IgD-negative memory B cell (primary cell): ENCODE data around the gene PIP4K2A. TPM values are rescaled to one million over a fixed set of nuclear protein-coding genes. Genes with fewer than 3 reads are reported as not detected.

ENCODE experiments used
- H3K27ac Mint-ChIP-seq, 3 donors: one replicate each; pipeline ENCODE4 v1.8.0; 2020 to 2022; ENCODE audit warnings: mild to moderate bottlenecking in 3 of 3, mixed read lengths in 3 of 3, moderate library complexity in 1 of 3
- H3K27me3 Mint-ChIP-seq: one replicate; pipeline ENCODE4 v1.8.0; 2021; ENCODE audit warnings: mixed read lengths
- H3K36me3 Mint-ChIP-seq: one replicate; pipeline ENCODE4 v1.8.0; 2020; ENCODE audit warnings: mild to moderate bottlenecking, mixed read lengths
- H3K4me1 Mint-ChIP-seq, 3 donors: one replicate each; pipeline ENCODE4 v1.8.0; 2020 to 2022; ENCODE audit warnings: mixed read lengths in 3 of 3, mild to moderate bottlenecking in 1 of 3
- H3K4me3 Mint-ChIP-seq, 4 donors: one replicate each; pipeline ENCODE4 v1.8.0; 2020 to 2022; ENCODE audit warnings: mild to moderate bottlenecking in 4 of 4, mixed read lengths in 4 of 4, moderate library complexity in 3 of 4
- H3K9me3 Mint-ChIP-seq, 3 donors: one replicate each; pipeline ENCODE4 v1.8.0; 2020 to 2021; ENCODE audit warnings: mixed read lengths in 3 of 3, mild to moderate bottlenecking in 1 of 3
- polyA plus RNA-seq: library from polyadenylated mRNA; unstranded; fragments of 300-500 nt; fragmentation: Illumina TruSeq; gene quantifications from one replicate; pipeline ENCODE4 v1.2.3, GENCODE V29; 2021

Gene PIP4K2A
- polyA plus RNA-seq, 1 donor from 2014 or later = 43.2 TPM

DNA sequence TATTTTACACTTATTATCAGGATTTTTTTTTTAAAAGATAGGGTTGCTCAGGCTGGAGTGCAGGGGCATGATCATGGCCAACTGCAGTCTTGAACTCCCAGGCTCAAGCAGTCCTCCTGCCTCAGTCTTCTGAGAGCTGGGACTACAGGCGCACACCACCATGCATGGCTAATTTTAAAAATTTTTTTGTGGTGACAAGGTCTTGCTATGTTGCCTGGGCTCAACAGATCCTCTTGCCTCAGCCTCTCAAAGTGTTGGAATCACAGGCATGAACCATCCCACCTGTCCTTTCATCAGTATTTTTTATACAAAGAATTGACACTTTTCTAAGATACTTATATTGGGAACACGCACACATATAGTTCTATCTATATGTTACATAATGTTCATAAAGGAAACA is 99.3 kb downstream of the PIP4K2A start:
- H3K4me1 Mint-ChIP-seq = peaks cover 82 to 92% (median 86%) of the 10 kb centered on the region in 3 donors
- H3K4me3 Mint-ChIP-seq = peak overlapping the region; percentile 87 to 98 (median 92)
- H3K27ac Mint-ChIP-seq = peak overlapping the region; percentile 90 to 99 (median 98)
- H3K9me3 Mint-ChIP-seq = peaks cover 0 to 2% (median 2%) of the 10 kb centered on the region in 3 donors
- H3K36me3 Mint-ChIP-seq = peaks cover 12% of the 10 kb centered on the region
- peaks cover 2% of the 10 kb centered on the region for H3K27me3 Mint-ChIP-seq

DNA sequence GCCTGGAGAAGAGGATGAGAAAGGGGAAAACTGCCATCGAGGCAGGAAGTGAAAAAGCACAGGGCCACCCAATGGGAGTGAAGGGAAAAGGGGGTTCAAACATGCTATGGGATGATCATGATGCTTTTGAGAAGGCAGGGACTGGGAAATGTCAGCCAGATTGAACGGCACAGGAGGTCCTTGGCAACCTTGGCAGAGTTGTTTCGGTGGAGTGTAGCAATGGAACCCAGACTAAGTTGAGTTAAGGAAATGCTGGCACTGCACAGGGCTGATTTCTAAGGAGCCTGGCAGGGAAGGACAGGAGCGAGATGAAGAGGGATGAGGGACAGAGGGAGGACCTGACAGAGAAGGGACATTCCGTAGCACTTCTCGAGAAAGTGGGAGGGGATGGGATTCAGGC is 101.4 kb downstream of the PIP4K2A start:
- Mint-ChIP-seq H3K9me3 (peaks cover 3 to 6% (median 3%) of the 10 kb centered on the region in 3 donors), H3K4me1 (peaks cover 72 to 93% (median 82%) of the 10 kb centered on the region in 3 donors), H3K27ac (peak overlapping the region; percentile 90 to 99 (median 98)), H3K27me3 (peaks cover 2% of the 10 kb centered on the region), H3K36me3 (peaks cover 19% of the 10 kb centered on the region), H3K4me3 (peak overlapping the region; percentile 61 to 81 (median 67))

DNA sequence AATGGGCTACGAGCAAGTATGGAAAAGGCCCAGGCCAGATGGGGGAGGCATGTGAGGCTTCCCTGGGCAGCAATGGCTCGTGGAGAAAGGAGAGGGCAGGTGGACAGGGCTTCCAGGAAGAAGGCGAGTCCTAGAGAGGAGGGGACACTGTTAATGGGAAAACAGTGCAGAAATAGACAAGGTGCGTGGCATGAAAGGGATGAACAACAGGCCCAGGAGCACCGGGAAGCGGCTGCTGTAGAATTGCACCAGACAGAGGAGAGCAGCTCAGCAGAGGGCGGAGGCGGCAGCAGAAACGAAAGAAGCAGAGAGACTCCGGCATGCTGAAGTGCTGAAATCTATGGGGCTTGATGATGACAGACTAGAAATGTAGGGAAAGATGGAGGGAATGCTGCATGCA is 102.1 kb downstream of the PIP4K2A start:
- H3K4me1 Mint-ChIP-seq = peaks cover 69 to 95% (median 81%) of the 10 kb centered on the region in 3 donors
- H3K9me3 Mint-ChIP-seq = peaks cover 3 to 6% (median 3%) of the 10 kb centered on the region in 3 donors
- H3K36me3 Mint-ChIP-seq = peaks cover 20% of the 10 kb centered on the region
- peak overlapping the region; percentile 90 to 99 (median 98) for H3K27ac Mint-ChIP-seq
- peaks cover 1% of the 10 kb centered on the region for H3K27me3 Mint-ChIP-seq
- H3K4me3 Mint-ChIP-seq = peak overlapping the region; percentile 61 to 90 (median 72)

DNA sequence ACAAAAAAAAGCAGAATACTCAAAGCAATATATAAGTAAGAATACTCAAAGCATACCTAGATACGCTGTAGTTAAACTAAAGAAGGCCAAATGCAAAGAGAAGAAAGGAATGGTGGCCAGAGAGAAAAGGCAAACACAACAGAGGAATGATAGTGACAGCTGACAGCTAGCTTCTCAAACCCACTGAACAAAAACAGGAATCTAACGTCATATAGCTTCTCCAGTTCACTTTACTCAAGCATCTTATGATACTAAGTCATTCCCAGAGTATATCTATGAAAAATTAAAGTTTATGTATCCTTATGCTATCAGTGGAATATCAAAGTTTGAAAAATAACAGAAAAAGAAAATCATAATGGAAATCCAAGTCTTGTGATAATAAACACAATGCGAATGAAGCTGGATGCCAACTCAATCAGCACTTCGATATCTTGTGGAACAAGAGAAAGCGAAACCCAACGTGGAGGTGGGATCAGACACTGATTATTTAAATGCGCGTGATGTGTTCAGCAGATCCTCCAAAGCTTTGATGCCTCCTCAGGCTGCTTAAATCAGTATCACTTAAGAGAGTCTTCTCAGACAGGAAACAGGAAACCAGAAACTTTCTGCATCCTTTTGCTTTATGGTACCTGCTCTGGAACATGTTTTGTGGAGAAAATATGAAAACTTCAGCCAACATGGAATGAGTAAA is 102.8 kb downstream of the PIP4K2A start:
- Mint-ChIP-seq H3K4me1 (peaks cover 69 to 93% (median 80%) of the 10 kb centered on the region in 3 donors), H3K27me3 (peaks cover 1% of the 10 kb centered on the region), H3K4me3 (peak overlapping the region; percentile 62 to 90 (median 84)), H3K27ac (peak overlapping the region; percentile 90 to 99 (median 98)), H3K9me3 (peaks cover 3 to 6% (median 3%) of the 10 kb centered on the region in 3 donors), H3K36me3 (peaks cover 20% of the 10 kb centered on the region)

DNA sequence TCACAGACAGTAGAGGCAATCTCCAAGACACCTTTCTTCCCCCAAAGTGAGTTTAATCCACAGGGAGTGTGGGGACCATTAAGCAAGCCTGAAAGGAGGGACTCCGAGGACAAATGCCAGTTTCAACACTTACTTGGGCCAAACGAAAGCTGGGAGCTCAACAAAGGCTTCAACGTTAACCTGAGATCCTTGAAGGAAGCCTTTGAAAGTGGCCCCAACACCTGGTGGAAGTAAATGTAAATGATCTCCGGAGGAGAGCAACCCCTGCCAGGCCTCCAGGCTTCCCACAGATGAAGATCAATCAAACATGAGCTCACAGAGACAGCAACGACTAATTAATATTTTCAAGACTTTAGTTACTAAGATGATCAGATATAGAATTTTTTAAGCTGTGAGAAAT is 103.8 kb downstream of the PIP4K2A start:
- Mint-ChIP-seq H3K27ac (peak overlapping the region; percentile 90 to 99 (median 98)), H3K4me1 (peaks cover 69 to 89% (median 81%) of the 10 kb centered on the region in 3 donors), H3K36me3 (peaks cover 20% of the 10 kb centered on the region), H3K4me3 (peak overlapping the region in 3 of 4 donors; percentile 25 to 90 (median 73)), H3K27me3 (peaks cover 1% of the 10 kb centered on the region), H3K9me3 (peaks cover 3 to 6% (median 3%) of the 10 kb centered on the region in 3 donors)

DNA sequence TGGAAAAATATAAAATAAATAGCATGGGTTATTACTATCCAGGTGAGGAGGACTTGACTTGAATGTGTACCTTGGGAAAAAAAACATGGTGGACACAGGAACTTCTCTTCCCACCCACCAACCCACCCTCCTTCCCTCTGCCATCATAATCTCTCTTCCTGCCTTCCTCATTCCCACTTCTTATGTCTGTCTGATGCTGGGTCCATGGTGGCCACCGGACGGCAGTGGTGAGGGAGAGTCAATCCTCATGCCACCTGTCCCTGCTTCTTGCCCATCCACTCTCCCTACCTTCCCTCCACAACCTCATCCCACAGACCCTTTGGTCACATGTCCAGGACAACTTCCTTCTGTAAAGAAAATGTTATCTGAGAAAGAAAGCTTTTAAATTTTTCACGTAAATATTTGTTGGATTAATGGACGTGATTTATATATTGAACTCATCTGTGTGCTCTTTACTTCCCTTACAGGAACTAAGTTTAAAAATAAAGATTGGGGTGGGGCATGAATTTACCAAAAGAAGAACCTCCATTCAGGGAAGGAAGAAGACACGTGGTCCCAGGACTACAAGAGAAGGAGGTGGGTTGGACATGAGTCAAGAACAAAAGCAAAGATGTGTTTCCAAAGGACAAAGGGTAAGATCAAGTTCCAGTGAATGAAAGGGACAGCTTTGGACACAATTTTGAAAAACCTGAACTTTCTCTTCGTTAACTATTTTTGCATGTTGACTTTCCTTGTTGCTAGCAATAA is 104.5 kb downstream of the PIP4K2A start:
- Mint-ChIP-seq H3K27me3 (peaks cover 1% of the 10 kb centered on the region), H3K27ac (peak overlapping the region; percentile 90 to 99 (median 98)), H3K4me3 (peak overlapping the region; percentile 25 to 90 (median 70)), H3K36me3 (peaks cover 20% of the 10 kb centered on the region), H3K4me1 (peaks cover 70 to 88% (median 82%) of the 10 kb centered on the region in 3 donors), H3K9me3 (peaks cover 3 to 6% (median 3%) of the 10 kb centered on the region in 3 donors)

DNA sequence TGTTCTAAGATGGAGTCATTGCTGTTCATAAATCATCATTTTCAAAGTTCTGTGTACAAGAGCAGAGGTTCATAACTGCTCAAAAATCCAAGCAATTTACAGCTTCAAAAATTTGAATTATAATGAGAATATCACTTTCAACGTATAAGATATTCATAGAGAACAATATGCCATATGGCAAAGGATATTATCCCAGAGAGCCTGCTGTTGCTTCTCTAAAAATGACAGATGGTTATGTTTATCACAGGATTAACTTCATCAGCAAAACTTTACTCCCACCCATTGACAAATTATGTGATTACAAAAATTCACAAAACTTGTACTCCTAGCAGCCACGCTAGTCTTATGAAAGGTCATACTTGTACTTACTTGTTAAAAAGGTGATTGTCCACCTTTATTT is 105.1 kb downstream of the PIP4K2A start:
- Mint-ChIP-seq H3K4me3 (peak overlapping the region in 3 of 4 donors; percentile 19 to 69 (median 58)), H3K4me1 (peaks cover 72 to 89% (median 78%) of the 10 kb centered on the region in 3 donors), H3K9me3 (peaks cover 3 to 6% (median 3%) of the 10 kb centered on the region in 3 donors), H3K27ac (peak overlapping the region; percentile 39 to 90 (median 72)), H3K27me3 (peaks cover 1% of the 10 kb centered on the region), H3K36me3 (peaks cover 20% of the 10 kb centered on the region)

DNA sequence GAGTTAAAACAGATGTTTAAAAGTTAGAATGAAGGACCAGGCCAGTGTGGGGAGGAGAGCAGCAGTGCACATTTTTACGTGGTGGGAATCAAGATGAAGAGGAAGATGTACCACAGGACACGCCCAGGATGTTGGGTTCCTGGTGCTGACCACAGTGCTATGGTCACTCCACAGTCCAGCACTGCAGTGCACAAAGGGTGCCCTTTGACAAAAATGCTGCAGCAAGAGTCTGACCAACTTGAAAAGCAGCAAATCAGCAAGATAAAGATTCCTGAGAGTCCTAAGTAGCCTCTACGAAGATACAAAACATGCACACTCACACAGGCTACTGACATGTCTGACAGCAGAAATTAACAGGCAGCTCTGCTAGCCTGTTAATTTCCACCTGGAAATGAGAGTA is 107.1 kb downstream of the PIP4K2A start:
- Mint-ChIP-seq H3K4me1 (peaks cover 60 to 84% (median 70%) of the 10 kb centered on the region in 3 donors), H3K27me3 (peaks cover 1% of the 10 kb centered on the region)

DNA sequence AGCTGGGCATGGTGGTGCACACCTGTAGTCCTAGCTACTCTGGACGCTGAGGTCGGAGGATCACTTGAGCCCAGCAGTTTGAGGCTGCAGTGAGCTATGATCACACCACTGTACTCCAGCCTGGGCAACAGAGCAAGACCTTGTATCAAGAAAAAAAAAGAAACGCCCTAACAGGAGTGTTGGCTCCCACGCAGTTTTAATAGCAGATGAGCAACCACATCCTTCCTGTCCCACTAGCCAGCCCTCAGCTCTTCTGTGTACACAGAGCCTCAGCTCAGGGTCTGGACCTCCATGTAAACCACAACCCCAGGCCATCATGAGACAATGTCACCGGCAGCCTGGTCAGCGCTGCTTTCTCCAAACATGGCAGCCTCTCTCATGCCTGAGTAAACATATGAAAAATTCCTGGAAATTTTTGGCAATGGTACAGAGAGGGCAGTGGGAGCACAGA is 108.2 kb downstream of the PIP4K2A start:
- peaks cover 60 to 83% (median 66%) of the 10 kb centered on the region in 3 donors for H3K4me1 Mint-ChIP-seq
- peak overlapping the region; percentile 88 to 97 (median 90) for H3K27ac Mint-ChIP-seq
- peaks cover 1% of the 10 kb centered on the region for H3K27me3 Mint-ChIP-seq
- H3K9me3 Mint-ChIP-seq = peaks cover 3 to 6% (median 3%) of the 10 kb centered on the region in 3 donors
- H3K36me3 Mint-ChIP-seq = peaks cover 15% of the 10 kb centered on the region
- peak overlapping the region; percentile 58 to 95 (median 90) for H3K4me3 Mint-ChIP-seq

More for the DNA sequence above, 107.1 kb downstream of the PIP4K2A start:
- peaks cover 3 to 6% (median 3%) of the 10 kb centered on the region in 3 donors for H3K9me3 Mint-ChIP-seq
- peak overlapping the region; percentile 73 to 95 (median 86) for H3K4me3 Mint-ChIP-seq
- peaks cover 15% of the 10 kb centered on the region for H3K36me3 Mint-ChIP-seq
- peak overlapping the region; percentile 54 to 90 (median 88) for H3K27ac Mint-ChIP-seq

DNA sequence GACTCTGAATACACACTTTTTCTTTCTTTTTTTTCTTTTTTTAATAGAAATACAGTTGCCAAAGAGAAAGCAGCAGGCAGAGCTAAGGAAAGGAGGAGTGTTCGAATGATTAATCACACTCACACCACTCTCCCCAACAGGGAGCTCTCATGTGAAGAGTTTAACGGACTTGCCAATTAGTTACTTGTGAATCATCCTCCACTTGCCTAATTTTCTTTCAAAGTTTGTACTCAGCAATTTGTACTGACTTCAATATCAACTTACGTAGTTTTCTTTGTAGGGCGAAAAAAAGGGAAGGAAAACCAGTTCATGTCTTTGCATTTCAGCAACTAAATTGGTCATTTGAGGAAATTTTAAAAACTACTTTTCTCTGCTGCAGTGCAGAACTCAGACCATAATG is 109.2 kb downstream of the PIP4K2A start:
- H3K27ac Mint-ChIP-seq = peak overlapping the region; percentile 88 to 97 (median 90)

DNA sequence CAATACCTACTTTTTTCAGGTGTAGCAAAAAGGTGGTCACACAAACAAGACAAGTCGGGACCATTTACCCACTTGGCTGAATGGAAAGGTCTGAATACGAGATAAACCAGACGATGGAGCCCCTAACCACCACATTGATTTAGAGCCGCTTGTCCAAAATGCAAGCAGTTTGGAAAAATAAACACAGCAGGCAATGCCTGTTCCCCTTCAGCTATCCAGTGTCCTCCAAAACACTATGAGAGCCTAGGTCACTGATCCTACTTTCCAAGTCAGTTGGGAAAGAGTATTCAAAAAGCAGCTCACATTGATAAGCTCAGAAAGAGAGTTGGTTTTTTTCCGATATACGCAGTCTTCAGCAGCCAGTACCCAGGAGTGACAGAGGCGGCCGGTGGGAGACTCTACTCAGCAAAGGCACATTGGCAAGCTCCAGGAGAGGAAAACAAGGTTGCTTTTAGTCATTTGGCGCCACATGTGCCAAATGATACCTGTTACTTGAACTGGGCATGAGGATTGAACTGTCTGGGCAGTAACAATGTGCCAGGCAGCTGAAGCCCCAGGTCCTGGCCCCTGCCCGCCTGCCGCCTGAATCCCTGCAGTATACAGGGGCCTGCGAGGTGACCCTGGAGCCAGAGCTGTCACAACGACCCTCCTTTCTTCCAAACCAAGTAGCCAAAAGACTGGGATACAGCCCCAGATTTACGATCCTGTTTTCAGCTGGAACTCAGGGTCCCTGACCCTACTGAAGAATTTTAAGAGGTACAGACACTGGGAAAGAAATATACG is 109.8 kb downstream of the PIP4K2A start:
- Mint-ChIP-seq H3K27me3 (no peaks in the 10 kb centered on the region), H3K4me3 (peak overlapping the region; percentile 70 to 95 (median 84)), H3K4me1 (peaks cover 64 to 83% (median 67%) of the 10 kb centered on the region in 3 donors), H3K27ac (peak overlapping the region; percentile 88 to 97 (median 90)), H3K36me3 (peaks cover 14% of the 10 kb centered on the region), H3K9me3 (no peaks in the 10 kb centered on the region)

More for the DNA sequence above, 109.2 kb downstream of the PIP4K2A start:
- H3K27me3 Mint-ChIP-seq = peaks cover 1% of the 10 kb centered on the region
- H3K4me1 Mint-ChIP-seq = peaks cover 64 to 82% (median 67%) of the 10 kb centered on the region in 3 donors
- peak overlapping the region; percentile 70 to 95 (median 84) for H3K4me3 Mint-ChIP-seq
- H3K9me3 Mint-ChIP-seq = peaks cover 2 to 5% (median 3%) of the 10 kb centered on the region in 3 donors
- peaks cover 15% of the 10 kb centered on the region for H3K36me3 Mint-ChIP-seq

DNA sequence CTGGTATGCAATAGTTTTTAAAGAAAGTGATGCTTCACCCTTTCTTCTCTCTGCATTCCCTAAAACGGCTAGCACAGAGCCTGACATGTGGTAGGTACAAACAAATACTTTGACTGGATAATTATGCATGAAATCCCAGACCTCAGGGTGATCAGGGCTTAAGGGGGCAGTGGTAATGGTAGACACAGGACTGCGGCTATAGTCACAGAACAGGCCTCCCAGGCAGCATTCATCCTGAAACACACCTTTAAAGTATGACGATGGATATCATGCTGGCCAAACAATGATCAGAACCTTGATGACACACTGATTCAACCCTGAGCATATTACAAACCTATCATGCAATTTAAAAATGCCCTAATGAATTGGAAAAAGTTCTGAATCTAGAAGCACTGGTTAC is 110.8 kb downstream of the PIP4K2A start:
- Mint-ChIP-seq H3K9me3 (no peaks in the 10 kb centered on the region), H3K4me1 (peaks cover 72 to 83% (median 72%) of the 10 kb centered on the region in 3 donors), H3K36me3 (peaks cover 11% of the 10 kb centered on the region), H3K27me3 (no peaks in the 10 kb centered on the region), H3K4me3 (peak overlapping the region in 3 of 4 donors; percentile 20 to 95 (median 58)), H3K27ac (peak overlapping the region; percentile 80 to 90 (median 88))

DNA sequence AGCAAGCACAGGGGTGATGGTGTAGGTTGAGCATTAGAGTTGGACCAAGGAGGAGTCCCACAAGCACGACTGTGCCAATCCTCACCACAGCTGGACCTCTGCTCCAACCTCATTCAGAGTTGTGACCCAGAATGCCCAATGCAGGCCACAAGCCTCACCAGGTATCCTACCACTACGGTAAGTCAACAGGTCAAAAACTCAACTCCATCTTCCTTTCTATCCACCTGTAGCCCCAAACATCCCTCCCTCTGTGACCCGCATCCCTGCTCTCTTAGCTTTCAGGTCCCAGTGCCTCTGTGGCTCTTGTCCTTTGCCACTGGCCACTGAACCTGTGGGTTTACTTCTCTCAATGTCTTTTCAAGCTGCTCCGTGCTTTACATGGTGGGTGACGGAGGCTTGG is 112.8 kb downstream of the PIP4K2A start:
- Mint-ChIP-seq H3K36me3 (peaks cover 8% of the 10 kb centered on the region), H3K4me1 (peaks cover 70 to 84% (median 78%) of the 10 kb centered on the region in 3 donors), H3K4me3 (peak overlapping the region in 3 of 4 donors; percentile 78 to 85 (median 84)), H3K9me3 (no peaks in the 10 kb centered on the region), H3K27me3 (no peaks in the 10 kb centered on the region), H3K27ac (peak overlapping the region; percentile 90 to 97 (median 96))
